GM23248 (cell line): Measurements from ENCODE around the gene MZB1. TPM values are rescaled to one million over a fixed set of nuclear protein-coding genes. Genes with fewer than 3 reads are reported as not detected.

Experiments used
- DNase-seq: peaks from one replicate; pipeline ENCODE4 v3.0.0-alpha.2; 2015
- H2AFZ ChIP-seq: fragments of 200-600 bp; sonication (generic); 2 replicates; pipeline ENCODE4 v1.6.1; 2016; ENCODE audit warnings: antibody characterized with exemption
- H3F3A ChIP-seq: fragments of 200-600 bp; sonication (generic); 2 replicates; pipeline ENCODE4 v1.6.1; 2016; ENCODE audit warnings: mild to moderate bottlenecking, antibody characterized with exemption, mixed run types; ENCODE audit not compliant: insufficient read depth
- H3K27ac ChIP-seq: fragments of 200-600 bp; sonication (generic); 2 replicates; pipeline ENCODE4 v1.5.1; 2016; ENCODE audit warnings: mild to moderate bottlenecking
- H3K27me3 ChIP-seq: fragments of 200-600 bp; sonication (generic); replicated peaks from 2 replicates; pipeline ENCODE4 v1.6.1; 2016; ENCODE audit warnings: mild to moderate bottlenecking; ENCODE audit not compliant: insufficient read depth
- H3K36me3 ChIP-seq: fragments of 200-600 bp; sonication (generic); 2 replicates; pipeline ENCODE4 v1.6.1; 2016; ENCODE audit warnings: low read depth, mild to moderate bottlenecking
- H3K4me1 ChIP-seq: fragments of 200-600 bp; sonication (generic); 2 replicates; pipeline ENCODE4 v1.6.1; 2016; ENCODE audit warnings: mild to moderate bottlenecking; ENCODE audit not compliant: insufficient read depth
- H3K4me2 ChIP-seq: fragments of 200-600 bp; sonication (generic); one replicate; pipeline ENCODE4 v1.6.1; 2016; ENCODE audit warnings: mild to moderate bottlenecking; ENCODE audit not compliant: unreplicated experiment
- H3K4me3 ChIP-seq: fragments of 200-600 bp; sonication (generic); 2 replicates; pipeline ENCODE4 v1.5.1; 2016; ENCODE audit warnings: mild to moderate bottlenecking
- H3K79me2 ChIP-seq: fragments of 200-600 bp; sonication (generic); 2 replicates; pipeline ENCODE4 v1.6.1; 2016; ENCODE audit warnings: mild to moderate bottlenecking; ENCODE audit not compliant: insufficient read depth
- H3K9ac ChIP-seq: fragments of 200-600 bp; sonication (generic); 2 replicates; pipeline ENCODE4 v1.6.1; 2016; ENCODE audit warnings: mild to moderate bottlenecking
- H3K9me2 ChIP-seq: fragments of 200-600 bp; sonication (generic); 2 replicates; pipeline ENCODE4 v1.6.1; 2016; ENCODE audit warnings: mixed run types, mild to moderate bottlenecking, moderate library complexity; ENCODE audit not compliant: insufficient read depth
- H3K9me3 ChIP-seq: fragments of 200-600 bp; sonication (generic); one replicate; pipeline ENCODE4 v1.6.1; 2017; ENCODE audit warnings: low read depth
- H4K20me1 ChIP-seq: fragments of 200-600 bp; sonication (generic); 2 replicates; pipeline ENCODE4 v1.6.0; 2016; ENCODE audit not compliant: insufficient read depth
- EZH2 ChIP-seq: fragments of 200-600 bp; sonication (generic); IDR thresholded peaks from 2 replicates; pipeline ENCODE4 v1.6.1; 2018; ENCODE audit warnings: antibody characterized with exemption, mild to moderate bottlenecking; ENCODE audit not compliant: insufficient read depth, poor library complexity, severe bottlenecking
- EZH2phosphoT487 ChIP-seq: fragments of 200-600 bp; sonication (generic); IDR thresholded peaks from 2 replicates; pipeline ENCODE4 v1.6.1; 2018; ENCODE audit warnings: antibody characterized with exemption, moderate library complexity, mild to moderate bottlenecking, low read depth; ENCODE audit not compliant: insufficient read depth
- WGBS, 2 experiments: methylation state at CpG; one replicate each; pipeline ENCODE4 v1.1.6; 2015 to 2017; ENCODE audit warnings: low lambda C conversion rate in 2 of 2, low coverage in 1 of 2; ENCODE audit errors: missing lambda C conversion rate in 2 of 2; 5-methylcytosine and 5-hydroxymethylcytosine counted together
- in situ Hi-C: fragments of 300-500 bp; cut with MboI; formaldehyde crosslinking; loops from 2 replicates; pipeline ENCODE4 v1.15.0; 2020
- polyA plus RNA-seq: library from polyadenylated mRNA; unstranded; fragments of >200 nt; fragmentation: Nextera tagmentation; extraction: Ambion mirVana; gene quantifications from 2 replicates; pipeline ENCODE4 v1.2.1, GENCODE V29; 2016
- total RNA-seq: library from RNA; depleted of rRNA; stranded (reverse); fragments of >200 nt; shearing (Covaris generic); gene quantifications from 2 replicates; pipeline ENCODE4 v1.2.3, GENCODE V29; 2014; rRNA removed

Gene MZB1
- total and polyA plus RNA-seq, 2 experiments from 2014 or later = not detected

DNA sequence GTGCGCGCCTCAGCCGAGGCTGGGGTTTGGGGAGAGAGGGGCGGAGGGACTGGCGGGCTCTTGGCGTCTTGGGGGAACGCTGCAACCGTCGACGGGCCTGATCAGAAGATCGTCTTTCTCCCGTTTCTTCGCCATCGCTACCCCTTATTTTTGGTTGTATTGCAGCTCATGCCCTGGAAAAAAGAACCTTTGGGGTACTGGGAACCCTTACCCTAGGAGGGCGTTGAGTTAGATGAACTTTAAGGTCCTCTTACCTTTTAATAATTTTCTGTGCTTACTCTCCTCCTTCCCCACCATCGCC lies 47.3 kb downstream of the MZB1 start:
- H3K27ac ChIP-seq = peak overlapping the region; percentile 96
- H3F3A ChIP-seq = peaks cover 23% of the 10 kb centered on the region
- H3K36me3 ChIP-seq = no peaks in the 10 kb centered on the region
- 1% methylated on average over 15 to 16 of the region's 16 CpGs for WGBS, 2 experiments
- no peaks in the 10 kb centered on the region for H3K9me3 ChIP-seq
- H3K4me3 ChIP-seq = peak overlapping the region; percentile 87
- H3K4me2 ChIP-seq = peak overlapping the region; percentile 95
- peak overlapping the region; percentile 75; the same call in 1 of the 2 replicates for H2AFZ ChIP-seq
- TF ChIP-seq EZH2phosphoT487 = no peak
- no peak for TF ChIP-seq EZH2
- peaks cover 56% of the 10 kb centered on the region for H3K79me2 ChIP-seq
- no peak for DNase-seq
- H3K9me2 ChIP-seq = no peaks in the 10 kb centered on the region
- H3K9ac ChIP-seq = peak overlapping the region; percentile 99
- in situ Hi-C loops = no loop called here
- H3K27me3 ChIP-seq = no peaks in the 10 kb centered on the region
- H4K20me1 ChIP-seq = peaks cover 27% of the 10 kb centered on the region
- H3K4me1 ChIP-seq = peaks cover 16% of the 10 kb centered on the region; the same call in 1 of the 2 replicates

DNA sequence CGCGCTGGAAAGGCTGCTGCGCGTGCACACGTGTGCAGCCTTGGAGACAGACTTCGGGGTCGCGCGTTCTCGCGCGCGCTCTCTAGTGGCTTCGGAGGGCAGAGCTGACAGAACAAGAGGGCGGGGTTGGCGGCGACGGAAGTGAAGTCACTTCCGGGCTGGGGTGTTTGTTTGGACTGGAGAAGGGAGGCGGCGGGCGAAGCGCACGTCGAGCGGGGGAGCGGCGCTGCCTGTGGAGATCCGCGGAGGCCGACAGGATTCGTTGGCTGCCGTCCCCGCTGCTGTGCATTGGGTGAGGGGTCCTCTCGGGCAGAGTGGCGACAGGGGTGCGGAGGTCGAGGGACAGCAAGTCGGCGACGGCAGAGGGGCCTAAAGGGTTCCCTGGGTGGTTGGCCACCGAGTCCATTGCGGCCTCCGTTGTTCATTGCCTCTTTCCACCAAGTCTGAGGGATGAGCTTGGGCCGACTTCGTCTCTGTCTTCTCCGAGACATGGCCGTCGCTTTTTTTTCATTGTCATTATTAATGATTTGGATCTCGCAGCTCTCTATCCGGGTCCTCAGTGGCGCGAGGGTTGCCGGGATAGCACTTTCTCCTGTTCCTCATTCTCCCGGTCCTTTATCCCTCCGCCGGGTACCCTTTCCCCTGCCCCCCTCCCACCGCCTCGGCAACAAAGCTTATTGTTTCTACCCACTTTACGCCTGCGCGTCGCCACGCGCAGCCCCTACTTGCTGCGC lies 47.9 kb downstream of the MZB1 start, which contains the start of gene PAIP2:
Gene PAIP2 (plus strand): TSS at position 166 of the 734 bp plus-strand sequence. CDS start 21,931 bp downstream, outside the sequence.
- Histone ChIP-seq H3K9me3 (no peaks in the 10 kb centered on the region), H3K27ac (peak within 1 kb of the TSS; percentile 96), H3K79me2 (peaks cover 51% of the 10 kb centered on the region), H4K20me1 (peaks cover 27% of the 10 kb centered on the region), H3K4me3 (peak within 1 kb of the TSS; percentile 87), H3K9ac (peak within 1 kb of the TSS; percentile 99), H2AFZ (peak within 1 kb of the TSS; percentile 92), H3K4me2 (peak within 1 kb of the TSS; percentile 95), H3F3A (peaks cover 23% of the 10 kb centered on the region), H3K4me1 (peaks cover 16% of the 10 kb centered on the region; the same call in 1 of the 2 replicates), H3K36me3 (no peaks in the 10 kb centered on the region), H3K27me3 (no peaks in the 10 kb centered on the region), H3K9me2 (no peaks in the 10 kb centered on the region)
- DNase-seq = peak; percentile 99
- WGBS, 2 experiments = 1% methylated on average over 61 to 63 of the region's 66 CpGs
- TF ChIP-seq EZH2 (no peak), EZH2phosphoT487 (no peak)
- in situ Hi-C loops = no loop called here

DNA sequence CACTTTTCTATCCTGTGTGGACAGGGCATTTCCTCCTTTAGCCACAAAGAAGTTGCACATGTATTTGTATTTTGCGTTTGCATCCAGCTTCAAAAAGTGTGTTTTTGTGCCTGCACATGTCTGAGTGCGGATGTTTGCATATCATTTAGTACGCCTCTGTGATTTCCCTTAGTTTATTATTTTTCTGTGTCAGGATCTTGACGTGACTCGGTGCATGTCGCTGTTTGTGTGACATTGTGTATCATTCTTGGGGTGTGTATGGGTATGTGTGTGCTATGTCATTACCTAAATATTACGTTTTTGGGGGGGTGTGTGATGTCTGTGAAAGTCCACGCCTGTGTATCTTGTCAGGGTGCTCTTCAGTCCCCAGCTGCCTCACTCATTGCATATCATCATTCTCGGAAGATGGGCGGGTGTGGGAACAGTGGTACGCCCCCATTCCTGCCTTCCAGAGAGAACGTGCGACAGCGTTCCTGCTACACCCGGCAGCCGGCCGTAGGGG lies 48.5 kb downstream of the MZB1 start:
- H3K27me3 ChIP-seq = no peaks in the 10 kb centered on the region
- H3K9ac ChIP-seq = peak overlapping the region; percentile 99
- H2AFZ ChIP-seq = peak overlapping the region; percentile 92
- 1% methylated on average over 17 of the region's 17 CpGs for WGBS, 2 experiments
- H4K20me1 ChIP-seq = peaks cover 27% of the 10 kb centered on the region
- in situ Hi-C loops = no loop called here
- H3K27ac ChIP-seq = peak overlapping the region; percentile 50
- H3K4me3 ChIP-seq = peak overlapping the region; percentile 87
- DNase-seq = no peak
- H3K79me2 ChIP-seq = peaks cover 45% of the 10 kb centered on the region
- H3F3A ChIP-seq = peaks cover 30% of the 10 kb centered on the region
- H3K9me2 ChIP-seq = no peaks in the 10 kb centered on the region
- peak overlapping the region; percentile 95 for H3K4me2 ChIP-seq
- TF ChIP-seq EZH2phosphoT487 = no peak
- TF ChIP-seq EZH2 = no peak
- no peaks in the 10 kb centered on the region for H3K36me3 ChIP-seq
- H3K9me3 ChIP-seq = no peaks in the 10 kb centered on the region
- H3K4me1 ChIP-seq = peaks cover 18% of the 10 kb centered on the region; the same call in 1 of the 2 replicates

DNA sequence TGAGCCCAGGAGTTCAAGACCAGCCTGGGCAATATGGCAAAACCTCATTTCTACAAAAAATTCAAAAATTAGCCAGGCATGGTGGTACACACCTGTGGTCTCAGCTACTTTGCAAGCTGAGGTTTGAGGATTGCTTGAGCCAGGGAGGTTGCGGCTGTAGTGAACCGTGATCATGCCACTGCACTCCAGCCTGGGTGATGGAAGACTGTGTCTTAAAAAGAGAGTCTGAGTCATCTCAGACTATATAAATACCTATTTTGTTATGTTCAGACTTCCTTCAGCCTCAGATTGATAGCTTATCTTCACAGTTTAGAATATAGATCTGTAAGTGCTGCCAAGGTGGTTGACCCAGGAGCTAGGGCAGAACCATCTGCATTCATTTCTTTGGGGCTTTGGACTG lies 49.7 kb downstream of the MZB1 start:
- no peak for DNase-seq
- H3K9me3 ChIP-seq = no peaks in the 10 kb centered on the region
- H3K79me2 ChIP-seq = peaks cover 33% of the 10 kb centered on the region
- H3K4me1 ChIP-seq = peaks cover 18% of the 10 kb centered on the region; the same call in 1 of the 2 replicates
- in situ Hi-C loops = no loop called here
- H3K4me2 ChIP-seq = no peak overlapping the region
- H3F3A ChIP-seq = peaks cover 39% of the 10 kb centered on the region
- H3K36me3 ChIP-seq = no peaks in the 10 kb centered on the region
- 67 to 77% methylated on average over 2 of the region's 2 CpGs for WGBS, 2 experiments
- TF ChIP-seq EZH2 = no peak
- no peak for TF ChIP-seq EZH2phosphoT487
- H3K9me2 ChIP-seq = no peaks in the 10 kb centered on the region
- H3K27ac ChIP-seq = no peak overlapping the region
- H3K27me3 ChIP-seq = no peaks in the 10 kb centered on the region
- H4K20me1 ChIP-seq = peaks cover 23% of the 10 kb centered on the region
- no peak overlapping the region for H2AFZ ChIP-seq
- no peak overlapping the region for H3K4me3 ChIP-seq
- no peak overlapping the region for H3K9ac ChIP-seq

Other genes starting within 250 kb of the MZB1 start
- 72.8 and 78.8 TPM in 2 replicates for gene SIL1, start 191.5 kb downstream of the MZB1 start, total RNA-seq
- 89.8 and 101 TPM in 2 replicates for gene SIL1, start 191.5 kb downstream of the MZB1 start, polyA plus RNA-seq
- 198 and 217 TPM in 2 replicates for gene MATR3, start 96.2 kb downstream of the MZB1 start, total RNA-seq
- 209 and 215 TPM in 2 replicates for gene MATR3, start 96.2 kb downstream of the MZB1 start, polyA plus RNA-seq
- 34.8 and 62.8 TPM in 2 replicates for gene PAIP2, start 48.1 kb downstream of the MZB1 start, total RNA-seq
- gene PAIP2, start 48.1 kb downstream of the MZB1 start, polyA plus RNA-seq = 112 and 115 TPM in 2 replicates
- gene SLC23A1, start 6.6 kb downstream of the MZB1 start, total RNA-seq = not detected in 2 replicates
- 0.08 TPM in 1 of 2 replicates, not detected in the other for gene SLC23A1, start 6.6 kb downstream of the MZB1 start, polyA plus RNA-seq
- gene PROB1, start 5.2 kb upstream of the MZB1 start, total RNA-seq = 1.6 and 2.3 TPM in 2 replicates
- 0.55 and 0.63 TPM in 2 replicates for gene PROB1, start 5.2 kb upstream of the MZB1 start, polyA plus RNA-seq
- 0.43 and 1.1 TPM in 2 replicates for gene SPATA24, start 14.2 kb upstream of the MZB1 start, total RNA-seq
- gene SPATA24, start 14.2 kb upstream of the MZB1 start, polyA plus RNA-seq = 2.1 and 4.3 TPM in 2 replicates
- 9.5 and 10.9 TPM in 2 replicates for gene DNAJC18, start 49.6 kb upstream of the MZB1 start, total RNA-seq
- 13.4 and 20.8 TPM in 2 replicates for gene DNAJC18, start 49.6 kb upstream of the MZB1 start, polyA plus RNA-seq
- not detected in 2 replicates for gene ECSCR, start 72.8 kb upstream of the MZB1 start, total RNA-seq
- gene ECSCR, start 72.8 kb upstream of the MZB1 start, polyA plus RNA-seq = 0.41 and 0.49 TPM in 2 replicates
- gene SMIM33, start 81.1 kb upstream of the MZB1 start, total RNA-seq = not detected in 2 replicates
- gene SMIM33, start 81.1 kb upstream of the MZB1 start, polyA plus RNA-seq = not detected in 2 replicates
- gene STING1, start 92.8 kb upstream of the MZB1 start, total RNA-seq = 75.0 and 87.8 TPM in 2 replicates
- 72.6 and 74.9 TPM in 2 replicates for gene STING1, start 92.8 kb upstream of the MZB1 start, polyA plus RNA-seq
- gene UBE2D2, start 171.4 kb upstream of the MZB1 start, total RNA-seq = 68.9 and 88.8 TPM in 2 replicates
- gene UBE2D2, start 171.4 kb upstream of the MZB1 start, polyA plus RNA-seq = 129 and 141 TPM in 2 replicates